GM19438 (cell line): Measurements from ENCODE around the gene NEK9.

ENCODE experiments used
- ATAC-seq: cut with Tn5 transposase; IDR thresholded peaks from one replicate; pipeline ENCODE4 v1.9.1; 2021; ENCODE audit warnings: low read depth; ENCODE audit not compliant: unreplicated experiment

Gene NEK9

GRCh38 chr14:75113932-75114539, 12.8 kb downstream of the NEK9 start:
- no peak for ATAC-seq

DNA sequence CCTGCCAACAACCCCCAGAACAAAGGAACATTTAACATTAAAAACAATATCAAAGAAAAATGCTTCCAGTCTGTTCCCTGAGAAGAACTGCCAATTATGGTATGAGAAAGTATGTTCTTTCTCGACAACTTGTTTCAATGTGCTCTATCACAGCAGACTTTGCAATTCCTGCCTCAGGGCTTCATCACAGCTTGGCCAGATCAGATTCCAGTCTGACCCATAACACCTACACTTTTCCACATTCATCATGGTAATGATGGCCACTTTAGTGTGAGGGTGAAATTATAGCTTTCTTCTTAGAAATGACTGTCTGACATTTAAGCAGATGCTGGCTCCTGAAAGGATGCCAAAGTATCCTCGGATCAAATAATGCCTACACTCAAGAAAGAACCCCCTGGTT, 17.0 kb downstream of the NEK9 start:
- no peak for ATAC-seq

DNA sequence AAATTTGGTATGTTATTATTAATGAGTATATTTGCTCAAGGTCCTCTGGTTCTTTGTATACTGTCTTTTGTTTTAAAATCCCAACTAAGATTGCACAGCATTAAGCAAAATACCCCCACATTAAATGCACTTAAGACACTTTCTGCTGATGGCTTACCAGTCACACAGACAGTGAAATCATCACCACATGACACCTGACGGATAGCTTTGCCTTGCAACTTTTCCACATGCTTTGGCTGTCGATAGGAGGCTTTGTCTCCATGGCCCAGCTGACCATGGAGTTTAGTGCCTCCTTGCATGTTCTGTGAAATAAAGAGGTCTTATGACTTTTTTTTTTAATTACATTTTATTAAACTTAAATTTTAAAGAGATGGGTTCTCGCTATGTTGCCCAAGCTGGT, 19.7 kb downstream of the NEK9 start:
- ATAC-seq: no peak

DNA sequence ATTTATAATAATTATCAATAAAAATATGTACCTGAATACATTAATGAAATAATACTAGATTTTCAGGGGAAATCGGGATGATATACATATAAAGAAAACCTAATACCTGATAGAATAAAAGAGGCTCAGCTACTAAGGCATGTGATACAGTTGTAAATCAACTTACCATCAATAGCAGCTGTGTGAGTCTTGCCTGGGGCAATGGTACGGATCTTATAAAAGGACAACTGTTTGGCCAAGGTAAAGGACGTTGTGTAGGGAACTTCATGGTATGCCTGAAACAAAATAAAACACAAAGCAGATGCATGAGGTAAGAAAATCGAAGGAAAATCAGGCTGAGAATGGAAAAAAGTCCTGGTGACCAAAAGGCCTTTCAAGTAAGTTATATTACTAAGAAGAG, 25.4 kb downstream of the NEK9 start:
- ATAC-seq: no peak

DNA sequence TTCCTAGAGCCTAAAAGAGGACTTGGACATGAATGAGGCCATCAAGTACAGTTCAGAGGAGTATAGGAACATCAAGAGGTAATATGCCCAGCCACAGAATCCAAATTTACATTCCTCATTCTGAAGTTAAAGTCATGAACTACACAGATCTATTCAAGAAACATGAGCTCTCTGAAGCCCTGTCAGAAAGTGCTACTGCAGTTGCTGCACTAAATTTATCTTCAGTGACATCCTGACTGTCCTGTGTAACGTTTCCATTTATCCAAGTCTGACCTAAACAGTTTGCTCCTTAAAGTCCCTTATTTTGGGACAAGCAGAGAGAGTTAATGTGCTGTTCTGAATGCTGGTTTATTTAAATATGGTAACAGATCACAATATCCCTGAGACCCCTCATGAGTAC, 28.2 kb downstream of the NEK9 start:
- no peak for ATAC-seq

DNA sequence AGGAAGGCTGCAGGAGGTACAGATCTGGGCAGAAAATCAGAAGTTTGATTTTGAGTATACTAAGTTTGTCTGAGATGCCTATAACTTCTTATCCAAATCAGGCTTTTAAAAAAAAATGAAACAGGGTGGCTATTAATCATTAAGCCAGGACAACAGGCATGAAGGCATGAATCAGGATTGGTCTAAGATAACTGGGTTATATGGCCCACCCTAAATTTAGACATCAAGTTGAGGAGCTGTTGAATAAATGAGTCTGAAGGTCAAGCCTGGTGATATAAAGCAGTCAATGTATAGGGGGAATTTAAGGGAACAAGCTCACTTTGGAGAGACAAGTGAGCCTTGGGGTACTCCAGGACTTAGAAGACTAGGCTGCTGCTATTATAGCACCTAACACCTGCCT, 28.6 kb downstream of the NEK9 start:
- no peak for ATAC-seq

- no peak for ATAC-seq
Measured at GRCh38 chr14:75096959-75097358, 29.9 kb downstream of the NEK9 start.

GRCh38 chr14:75095690-75096089, 31.2 kb downstream of the NEK9 start:
- no peak for ATAC-seq

GRCh38 chr14:75094896-75095295, 32.0 kb downstream of the NEK9 start:
- no peak for ATAC-seq

GRCh38 chr14:75092698-75093097, 34.1 kb downstream of the NEK9 start:
- no peak for ATAC-seq

- no peak for ATAC-seq
Measured at GRCh38 chr14:75091251-75091650, 35.6 kb downstream of the NEK9 start.

GRCh38 chr14:75090353-75090752, 36.5 kb downstream of the NEK9 start:
- ATAC-seq: no peak

GRCh38 chr14:75088566-75089373, 38.1 kb downstream of the NEK9 start:
- no peak for ATAC-seq

DNA sequence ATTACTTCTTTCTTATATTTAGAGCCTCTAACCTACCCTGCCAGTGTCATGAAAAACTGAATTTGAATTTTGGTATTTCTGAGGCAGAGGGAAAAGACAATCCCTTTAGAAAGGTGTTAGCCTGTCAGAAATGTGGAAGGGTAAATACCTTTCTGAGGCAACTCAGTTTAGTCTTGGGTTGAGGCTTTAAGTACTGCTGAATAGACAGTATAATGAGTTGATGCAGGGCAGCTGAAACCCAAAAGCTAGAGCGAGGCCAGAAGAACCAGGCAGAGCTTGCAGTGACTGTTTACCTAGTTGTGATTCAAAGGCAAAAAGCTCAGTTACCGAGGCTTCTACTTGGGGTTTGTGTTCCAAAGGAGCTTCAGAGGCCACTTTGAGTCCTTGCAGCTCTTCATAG, 38.7 kb downstream of the NEK9 start:
- ATAC-seq: no peak

GRCh38 chr14:75084513-75084912, 42.3 kb downstream of the NEK9 start:
- no peak for ATAC-seq

DNA sequence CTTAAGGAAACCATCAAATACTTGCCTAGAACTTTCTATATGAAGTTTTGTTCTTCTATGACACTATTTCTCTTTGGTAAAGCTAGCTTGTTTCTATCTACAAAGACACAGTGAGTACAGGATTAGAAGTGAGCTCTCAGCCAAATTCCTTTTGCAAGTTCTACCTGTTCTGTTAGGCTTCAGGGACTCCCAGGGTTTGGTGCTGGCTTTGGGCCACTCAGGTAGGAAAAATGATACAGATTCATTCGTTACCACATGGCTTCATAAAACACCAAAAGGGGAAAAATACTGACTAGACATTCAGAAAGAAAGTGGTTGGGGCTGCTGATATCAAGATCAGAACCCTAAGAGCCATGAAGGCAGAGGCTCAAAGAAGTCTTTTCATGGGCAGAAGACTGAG, 43.6 kb downstream of the NEK9 start:
- no peak for ATAC-seq

DNA sequence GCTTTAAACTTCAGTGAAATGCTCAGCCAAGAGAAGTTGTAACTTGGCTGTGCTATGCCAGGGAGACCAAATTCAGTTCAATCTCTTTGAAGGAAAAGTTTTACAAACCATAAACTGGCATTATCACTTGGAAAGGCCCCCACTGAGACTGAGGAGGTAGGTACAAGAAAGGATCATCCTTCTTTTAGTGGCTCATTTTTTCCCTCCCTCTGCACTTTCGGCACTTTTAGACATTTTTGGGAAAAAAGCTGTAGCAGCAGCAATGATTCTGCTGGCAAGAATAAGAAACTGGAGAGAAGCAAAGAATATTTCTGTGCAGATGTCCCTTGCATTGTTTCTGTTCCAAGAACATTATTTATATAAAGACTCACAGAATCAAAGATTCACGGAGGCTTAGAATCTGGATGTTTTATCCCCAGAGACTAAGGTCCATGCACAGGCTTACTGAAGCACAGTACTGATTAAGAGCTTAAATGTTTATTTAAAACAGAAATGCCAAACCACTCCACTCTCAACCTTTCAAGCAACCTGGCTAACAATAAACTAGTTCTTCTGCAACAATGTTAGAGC, 45.1 kb downstream of the NEK9 start:
- ATAC-seq: no peak

DNA sequence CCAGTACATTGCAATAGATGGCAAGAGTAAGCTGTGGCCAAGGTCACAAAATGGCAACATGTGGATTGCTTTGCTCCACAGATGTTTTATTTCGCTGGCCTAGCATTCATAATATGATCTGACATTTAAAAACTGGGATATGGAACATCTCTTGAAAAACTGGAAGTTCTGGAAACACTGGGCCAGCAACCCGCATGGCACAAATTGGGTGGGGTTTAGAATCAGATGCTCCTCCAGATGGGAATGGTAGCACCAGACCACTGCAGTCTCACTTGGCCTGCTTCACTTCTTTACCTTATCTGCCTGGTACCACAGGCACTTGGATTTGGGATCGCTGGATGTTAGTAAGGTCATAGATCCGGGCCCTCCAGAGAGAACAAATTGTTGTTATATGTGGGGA, 47.3 kb downstream of the NEK9 start:
- ATAC-seq: no peak

DNA sequence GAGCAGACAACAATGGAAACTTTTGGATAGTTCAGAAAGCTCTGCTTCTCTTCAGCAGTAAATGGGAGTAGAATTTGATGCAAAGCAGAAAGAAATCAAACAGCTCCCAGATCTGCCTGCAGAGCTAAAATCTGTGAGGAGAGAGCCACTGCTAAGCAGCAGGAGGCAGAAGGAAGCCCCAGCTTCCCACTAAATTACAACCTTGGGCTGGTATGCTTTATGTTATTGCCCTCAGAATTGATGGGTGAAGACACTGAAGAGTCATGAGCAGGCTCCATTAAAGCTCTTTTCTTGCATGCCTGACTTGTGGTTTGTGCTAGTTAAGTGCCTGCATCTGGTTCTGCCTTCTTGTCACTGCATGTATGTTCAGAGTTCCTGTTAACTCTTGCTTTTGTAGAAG, 49.1 kb downstream of the NEK9 start:
- no peak for ATAC-seq

- ATAC-seq: no peak
Measured at GRCh38 chr14:75070383-75070782, 56.5 kb downstream of the NEK9 start.

- ATAC-seq: no peak
Measured at GRCh38 chr14:75069811-75070145, 57.1 kb downstream of the NEK9 start.

DNA sequence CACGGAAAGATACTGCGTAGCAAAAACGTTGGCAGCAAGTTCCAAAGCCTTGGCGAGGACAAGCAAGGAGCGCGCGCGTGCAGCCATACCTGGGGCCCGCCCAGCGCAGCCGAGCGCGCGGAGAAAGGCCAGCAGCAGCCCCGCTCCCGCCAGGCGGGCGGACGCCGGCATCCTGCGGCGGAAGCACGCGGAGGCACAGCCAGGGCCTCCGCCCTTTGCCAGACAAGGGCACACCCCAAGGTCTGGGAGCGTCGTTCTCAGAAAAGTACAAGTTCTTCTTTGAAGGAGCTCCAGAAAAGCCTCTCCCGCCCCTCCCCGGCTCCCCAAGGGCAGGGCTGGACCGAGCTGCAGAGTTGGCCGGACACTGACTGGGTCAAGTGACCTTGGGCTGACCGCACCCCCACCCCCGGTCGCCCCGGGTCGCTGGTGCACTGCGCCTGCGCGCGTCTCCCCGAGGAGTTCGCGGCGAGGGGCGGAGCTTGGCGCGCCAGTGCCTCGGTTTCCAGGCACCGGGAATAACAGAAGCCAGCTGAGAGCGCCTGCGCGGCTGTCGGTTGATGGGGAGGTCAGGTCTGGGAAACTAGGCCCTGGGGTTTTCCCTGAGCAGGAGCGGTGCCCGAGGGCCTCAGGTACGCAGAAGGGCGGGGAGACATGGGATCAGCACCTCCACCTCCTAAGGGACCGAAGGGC, 57.6 kb downstream of the NEK9 start, which contains the start of gene ZC2HC1C:
Gene ZC2HC1C (plus strand): TSS at position 521 of the 690 bp plus-strand sequence. CDS start 933 bp downstream, outside the sequence.
- ATAC-seq: peak; percentile 78
